SK-N-MC (cell line): ENCODE results near the gene ANKS1B.
A peak's percentile ranks its signal among the peaks of the same experiment; 100 is the strongest.

Experiments used
- DNase-seq: peaks from one replicate; pipeline ENCODE4 v3.0.0-alpha.2; 2011; ENCODE audit warnings: low read depth, low spot score
- H3K27ac ChIP-seq: fragments of 200-600 bp; sonication (generic); 2 replicates; pipeline ENCODE4 v1.5.1; 2016; ENCODE audit warnings: mixed run types
- H3K36me3 ChIP-seq: fragments of 200-600 bp; sonication (generic); 2 replicates; pipeline ENCODE4 v1.6.1; 2017; ENCODE audit warnings: antibody characterized with exemption, low read length, mixed read lengths; ENCODE audit not compliant: insufficient read depth
- H3K4me3 ChIP-seq: fragments of 200-600 bp; sonication (generic); 2 replicates; pipeline ENCODE4 v1.5.1; 2016
- H3K9ac ChIP-seq: fragments of 200-600 bp; sonication (generic); 2 replicates; pipeline ENCODE4 v1.8.0; 2017; ENCODE audit warnings: mixed run types, mixed read lengths; ENCODE audit not compliant: insufficient read length
- H3K9me3 ChIP-seq: fragments of 200-600 bp; sonication (generic); 2 replicates; pipeline ENCODE4 v1.6.1; 2017; ENCODE audit warnings: low read depth, mild to moderate bottlenecking, antibody characterized with exemption, low read length, moderate library complexity, mixed read lengths
- EZH2 ChIP-seq: fragments of 200-600 bp; sonication (generic); IDR thresholded peaks from one replicate; pipeline ENCODE4 v1.6.1; 2017; ENCODE audit warnings: antibody characterized with exemption
- FOXP2 ChIP-seq: optimal IDR thresholded peaks from 2 replicates; pipeline ENCODE3; 2011; ENCODE audit warnings: mild to moderate bottlenecking, moderate library complexity; ENCODE audit not compliant: insufficient read depth; ENCODE audit errors: extremely low read length, control extremely low read depth
- POLR2AphosphoS5 ChIP-seq: IDR thresholded peaks from 2 replicates; pipeline ENCODE4 v1.6.1; 2012; ENCODE audit warnings: mild to moderate bottlenecking, low read depth, low read length, borderline replicate concordance

The ANKS1B gene

DNA sequence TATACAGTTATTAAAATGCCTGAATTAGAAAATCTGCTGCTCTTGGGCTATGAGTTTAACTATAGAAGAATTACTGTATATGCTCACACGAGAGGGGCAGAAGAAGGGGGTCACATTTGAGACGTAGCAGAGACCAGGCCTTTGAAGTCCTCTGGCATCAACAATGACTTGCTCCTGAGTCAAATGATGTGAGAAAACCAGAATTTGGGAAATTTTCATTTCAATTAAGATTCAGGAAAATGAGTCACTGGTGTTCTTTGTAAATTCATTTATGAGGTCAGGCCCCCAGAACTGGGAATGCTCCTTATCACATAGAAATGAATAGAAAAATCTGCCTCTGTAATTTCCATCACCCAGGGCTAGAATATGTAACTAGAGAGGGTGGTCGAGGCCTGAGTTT lies 1246.7 kb downstream of the ANKS1B start:
- TF ChIP-seq POLR2AphosphoS5 (no peak), FOXP2 (no peak), EZH2 (no peak)
- Histone ChIP-seq H3K27ac (no peak overlapping the region), H3K9ac (no peak overlapping the region)

DNA sequence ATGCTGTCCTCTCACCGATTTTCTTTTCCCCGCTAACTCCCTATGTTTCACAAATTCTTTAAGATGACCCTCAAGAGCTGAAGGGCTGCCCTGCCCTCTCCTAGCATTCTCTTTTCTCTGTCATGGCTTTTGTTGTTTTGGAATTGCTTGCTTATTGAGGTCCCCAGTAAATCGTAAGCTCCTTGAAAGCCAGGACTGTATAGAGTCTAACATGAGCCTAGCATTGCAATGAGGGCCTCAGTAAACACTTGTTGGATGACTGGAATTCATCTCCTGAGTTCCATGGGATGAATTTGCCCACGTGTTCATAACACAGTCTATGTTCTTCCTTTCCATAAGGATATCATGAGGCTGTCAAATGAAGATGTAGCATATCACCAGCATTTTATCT lies 1247.4 kb downstream of the ANKS1B start:
- H3K9me3 ChIP-seq, result no peaks in the 10 kb centered on the region
- H3K27ac ChIP-seq, result no peak overlapping the region
- no peak for TF ChIP-seq EZH2
- TF ChIP-seq FOXP2, result no peak
- TF ChIP-seq POLR2AphosphoS5, result no peak
- H3K36me3 ChIP-seq, result no peaks in the 10 kb centered on the region
- H3K4me3 ChIP-seq, result no peak overlapping the region
- no peak overlapping the region for H3K9ac ChIP-seq
- DNase-seq, result no peak

More for the DNA sequence above, 1246.7 kb downstream of the ANKS1B start:
- Histone ChIP-seq H3K9me3 (no peaks in the 10 kb centered on the region), H3K36me3 (no peaks in the 10 kb centered on the region), H3K4me3 (no peak overlapping the region)
- DNase-seq, result no peak

DNA sequence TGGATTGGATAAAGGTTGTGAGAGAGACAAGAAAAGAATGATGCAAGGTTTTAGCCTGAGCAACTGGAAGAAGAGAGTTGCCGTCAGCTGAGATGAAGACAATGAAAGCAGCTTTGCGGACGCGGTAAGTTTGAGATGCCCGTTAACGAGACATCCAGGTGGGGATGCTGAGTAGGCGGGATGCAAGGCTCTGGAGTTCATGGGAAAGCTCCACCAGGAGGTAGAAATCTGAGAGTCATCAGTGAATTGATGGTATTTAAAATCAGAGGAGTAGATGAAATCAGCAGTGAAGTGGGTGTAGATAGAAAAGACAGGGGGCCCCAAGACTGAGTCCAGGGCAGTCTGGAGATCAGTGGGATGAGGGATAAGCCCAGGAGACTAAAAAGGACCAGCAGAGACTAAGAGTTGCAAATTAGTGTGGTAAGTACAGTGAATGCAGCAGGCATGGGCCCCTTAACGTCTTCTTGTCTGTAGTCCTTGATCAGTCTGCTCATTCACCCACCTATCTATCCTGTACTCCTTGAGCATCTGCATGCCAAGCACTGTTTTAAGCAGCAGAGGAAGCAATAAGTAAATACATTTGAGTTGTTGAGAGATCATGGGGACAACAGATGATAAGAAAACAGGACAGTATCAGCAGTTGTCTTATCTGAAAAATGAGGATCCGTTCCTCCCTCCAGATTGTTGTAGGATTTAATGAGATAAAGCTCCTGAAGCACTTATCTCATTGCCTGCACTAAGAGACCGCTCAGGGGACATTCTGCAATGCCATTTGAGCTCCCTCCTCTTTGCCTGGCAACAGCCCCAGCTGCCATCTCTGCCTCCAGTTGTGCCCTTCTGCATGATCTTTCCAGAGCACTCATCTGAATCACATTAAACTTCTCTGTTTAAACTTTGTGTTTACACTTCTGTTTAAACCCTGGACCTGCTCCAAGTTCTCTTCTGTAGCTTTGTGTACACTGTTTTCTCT lies 1248.1 kb downstream of the ANKS1B start:
- Histone ChIP-seq H3K4me3 (no peak overlapping the region), H3K27ac (no peak overlapping the region), H3K36me3 (no peaks in the 10 kb centered on the region), H3K9ac (no peak overlapping the region), H3K9me3 (no peaks in the 10 kb centered on the region)
- TF ChIP-seq EZH2 (no peak), POLR2AphosphoS5 (no peak), FOXP2 (no peak)
- no peak for DNase-seq

DNA sequence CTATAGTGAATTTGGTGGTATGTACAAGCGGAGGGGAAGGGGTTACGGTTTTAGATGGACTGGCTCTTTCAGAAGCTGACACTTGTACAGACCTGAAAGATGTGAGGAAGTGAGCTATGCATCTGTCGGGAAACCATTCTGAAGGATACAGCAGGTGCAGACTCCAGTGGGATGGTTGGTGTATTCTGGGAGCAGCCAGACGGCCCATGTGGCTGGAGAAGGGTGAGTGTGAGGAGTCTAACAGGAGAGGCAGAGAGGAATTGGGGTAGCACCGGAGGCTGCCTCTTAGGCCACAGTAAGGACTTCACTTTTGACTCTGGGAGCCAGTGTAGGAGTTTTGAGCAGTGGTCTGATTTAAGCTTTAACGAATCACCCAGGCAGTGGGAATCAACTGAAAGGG lies 1248.9 kb downstream of the ANKS1B start:
- H3K4me3 ChIP-seq, result no peak overlapping the region

DNA sequence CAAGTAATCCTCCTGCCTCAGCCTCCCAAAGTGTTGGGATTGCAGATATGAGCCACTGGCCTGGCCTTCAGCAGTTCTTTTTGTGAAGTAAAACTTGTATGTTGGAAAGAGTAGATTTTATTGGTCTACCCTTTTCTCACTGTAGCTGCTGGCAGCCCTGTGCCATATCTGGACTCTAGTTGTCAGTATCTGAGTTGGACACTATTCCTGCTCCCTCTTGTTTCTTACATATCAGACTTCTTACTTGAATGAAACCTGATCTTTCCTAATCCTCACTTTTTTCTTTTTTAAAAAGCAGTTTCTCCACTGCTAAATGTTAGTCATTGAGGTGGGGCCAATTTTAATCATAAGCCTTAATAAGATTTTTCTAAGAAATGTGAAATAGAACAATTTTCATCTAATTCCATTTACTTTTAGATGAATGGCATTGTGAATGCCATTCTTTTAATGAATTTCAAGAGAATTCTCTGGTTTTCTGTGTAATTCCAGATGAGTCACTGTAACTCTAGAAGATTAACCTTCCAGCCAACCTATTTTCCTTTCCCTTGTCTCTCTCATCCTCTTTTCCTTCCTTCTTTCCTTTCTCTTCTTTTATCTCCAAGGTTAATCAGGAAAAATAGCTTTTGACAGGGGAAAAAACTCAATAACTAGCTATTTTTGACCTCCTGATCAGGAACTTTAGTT lies 1250.9 kb downstream of the ANKS1B start:
- Histone ChIP-seq H3K9ac (no peak overlapping the region), H3K9me3 (no peaks in the 10 kb centered on the region), H3K4me3 (no peak overlapping the region), H3K36me3 (no peaks in the 10 kb centered on the region), H3K27ac (no peak overlapping the region)
- TF ChIP-seq EZH2 (no peak), POLR2AphosphoS5 (no peak), FOXP2 (no peak)
- DNase-seq, result no peak

More for the DNA sequence above, 1248.9 kb downstream of the ANKS1B start:
- Histone ChIP-seq H3K9me3 (no peaks in the 10 kb centered on the region), H3K36me3 (no peaks in the 10 kb centered on the region), H3K9ac (no peak overlapping the region), H3K27ac (no peak overlapping the region)
- no peak for DNase-seq
- TF ChIP-seq FOXP2 (no peak), POLR2AphosphoS5 (no peak), EZH2 (no peak)

DNA sequence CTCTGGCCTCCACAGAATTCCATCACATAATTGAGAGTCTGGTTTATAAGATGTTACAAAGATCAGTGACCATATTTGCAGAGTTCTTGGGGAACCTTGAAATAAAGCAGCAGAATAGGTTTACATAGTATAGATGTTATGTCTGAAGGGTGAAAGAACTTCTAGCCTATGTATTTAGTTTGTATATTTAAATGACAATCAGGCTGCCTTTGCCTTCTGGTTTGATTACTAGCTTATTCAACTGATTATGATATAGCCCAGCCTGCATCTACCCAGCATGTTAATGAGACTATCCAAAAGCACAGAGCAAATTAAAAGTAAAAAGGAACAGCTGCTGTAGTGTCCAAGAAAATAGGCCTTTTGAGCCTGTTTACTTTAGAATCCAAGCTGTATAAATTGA lies 1254.3 kb downstream of the ANKS1B start:
- no peak for DNase-seq
- no peak for TF ChIP-seq FOXP2
- no peak for TF ChIP-seq POLR2AphosphoS5
- TF ChIP-seq EZH2, result no peak
- H3K27ac ChIP-seq, result no peak overlapping the region
- H3K36me3 ChIP-seq, result peaks cover 6% of the 10 kb centered on the region; the same call in 1 of the 2 replicates
- no peak overlapping the region for H3K4me3 ChIP-seq
- H3K9ac ChIP-seq, result no peak overlapping the region
- no peaks in the 10 kb centered on the region for H3K9me3 ChIP-seq

DNA sequence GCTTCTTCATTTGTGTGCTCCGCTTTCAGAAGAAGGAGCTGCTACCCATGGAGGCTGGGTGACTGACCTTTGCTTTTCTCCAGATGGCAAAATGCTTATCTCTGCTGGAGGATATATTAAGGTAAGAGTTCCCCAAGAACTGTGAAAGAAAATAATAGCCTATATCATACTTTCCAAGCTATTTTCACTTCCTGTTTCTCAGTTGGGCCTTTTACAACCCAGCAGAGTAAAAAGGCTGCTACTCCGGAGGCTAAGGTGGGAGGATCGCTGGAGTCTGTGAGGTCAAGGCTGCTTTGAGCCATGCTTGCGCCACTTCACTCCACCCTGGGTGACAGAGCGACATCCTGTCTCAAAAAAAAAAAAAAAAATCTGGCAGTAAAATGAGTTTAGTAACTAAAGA lies 1257.5 kb downstream of the ANKS1B start:
- TF ChIP-seq EZH2, result no peak
- no peak for TF ChIP-seq POLR2AphosphoS5
- no peak for TF ChIP-seq FOXP2
- H3K4me3 ChIP-seq, result no peak overlapping the region
- H3K36me3 ChIP-seq, result peaks cover 6% of the 10 kb centered on the region; the same call in 1 of the 2 replicates
- no peak overlapping the region for H3K27ac ChIP-seq
- H3K9ac ChIP-seq, result no peak overlapping the region
- no peaks in the 10 kb centered on the region for H3K9me3 ChIP-seq
- no peak for DNase-seq

DNA sequence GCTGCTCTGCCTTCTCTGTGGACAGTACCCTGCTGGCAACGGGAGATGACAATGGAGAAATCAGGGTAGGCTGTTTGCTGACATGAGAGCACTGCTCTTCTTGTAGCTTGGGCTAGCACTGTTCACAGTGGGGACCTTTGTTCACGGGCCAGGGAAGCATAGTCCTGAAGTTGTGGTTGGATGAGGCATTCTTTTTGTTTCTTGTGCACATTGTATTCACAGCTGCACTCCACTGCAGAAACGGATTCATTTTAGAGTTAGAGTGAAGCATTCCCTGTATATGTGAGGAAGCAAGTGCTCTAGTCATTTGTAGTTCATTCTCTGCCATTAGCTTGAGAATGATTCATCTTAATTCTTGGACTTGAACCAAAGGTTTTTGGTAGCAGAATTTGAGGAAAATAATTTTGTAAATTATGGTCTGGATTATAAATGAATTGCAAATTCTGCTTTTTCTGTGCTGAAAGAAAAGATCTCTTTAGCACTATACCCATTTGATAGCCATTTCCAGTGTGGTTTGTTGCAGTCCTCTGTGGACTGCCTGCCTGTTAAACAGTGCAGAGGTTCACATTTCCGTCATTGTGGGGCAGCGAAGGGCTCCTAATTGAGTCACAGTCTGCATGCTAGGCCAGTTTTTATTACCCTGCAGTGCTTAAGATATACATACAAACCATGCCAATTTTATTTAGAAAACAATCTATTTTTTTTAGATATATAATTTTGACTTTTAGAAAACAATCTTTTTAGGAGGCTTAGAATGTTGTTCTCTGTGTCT lies 1259.1 kb downstream of the ANKS1B start:
- DNase-seq, result peak; percentile 3
- TF ChIP-seq FOXP2, result no peak
- TF ChIP-seq EZH2, result no peak
- TF ChIP-seq POLR2AphosphoS5, result no peak
- no peaks in the 10 kb centered on the region for H3K9me3 ChIP-seq
- H3K27ac ChIP-seq, result no peak overlapping the region
- H3K4me3 ChIP-seq, result no peak overlapping the region
- no peak overlapping the region for H3K9ac ChIP-seq
- peaks cover 6% of the 10 kb centered on the region; the same call in 1 of the 2 replicates for H3K36me3 ChIP-seq
